SU-DHL-6 (cell line): ENCODE results near the gene INPP5A.

Experiments
- EZH2phosphoT487 ChIP-seq: fragments of 200-600 bp; sonication (generic), shearing (Covaris generic); conservative IDR thresholded peaks from 2 replicates; pipeline ENCODE4 v1.6.1; 2018; ENCODE audit warnings: mild to moderate bottlenecking, antibody characterized with exemption, low read length, moderate library complexity, mixed read lengths
- TF ChIP-seq, protein P1 (sequence below): fragments of 200-600 bp; sonication (generic); IDR thresholded peaks from one replicate; pipeline ENCODE4 v1.5.1; 2017; ENCODE audit warnings: antibody characterized with exemption, mild to moderate bottlenecking, low read length, moderate library complexity; ENCODE audit not compliant: insufficient read depth, poor library complexity, severe bottlenecking

GRCh38 chr10:132517951-132518521 lies 19.6 kb upstream of the INPP5A start:
- TF ChIP-seq, protein P1, sequence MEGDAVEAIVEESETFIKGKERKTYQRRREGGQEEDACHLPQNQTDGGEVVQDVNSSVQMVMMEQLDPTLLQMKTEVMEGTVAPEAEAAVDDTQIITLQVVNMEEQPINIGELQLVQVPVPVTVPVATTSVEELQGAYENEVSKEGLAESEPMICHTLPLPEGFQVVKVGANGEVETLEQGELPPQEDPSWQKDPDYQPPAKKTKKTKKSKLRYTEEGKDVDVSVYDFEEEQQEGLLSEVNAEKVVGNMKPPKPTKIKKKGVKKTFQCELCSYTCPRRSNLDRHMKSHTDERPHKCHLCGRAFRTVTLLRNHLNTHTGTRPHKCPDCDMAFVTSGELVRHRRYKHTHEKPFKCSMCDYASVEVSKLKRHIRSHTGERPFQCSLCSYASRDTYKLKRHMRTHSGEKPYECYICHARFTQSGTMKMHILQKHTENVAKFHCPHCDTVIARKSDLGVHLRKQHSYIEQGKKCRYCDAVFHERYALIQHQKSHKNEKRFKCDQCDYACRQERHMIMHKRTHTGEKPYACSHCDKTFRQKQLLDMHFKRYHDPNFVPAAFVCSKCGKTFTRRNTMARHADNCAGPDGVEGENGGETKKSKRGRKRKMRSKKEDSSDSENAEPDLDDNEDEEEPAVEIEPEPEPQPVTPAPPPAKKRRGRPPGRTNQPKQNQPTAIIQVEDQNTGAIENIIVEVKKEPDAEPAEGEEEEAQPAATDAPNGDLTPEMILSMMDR = no peak
- no peak for TF ChIP-seq EZH2phosphoT487
